HG03442 (cell line): ENCODE measurements around the gene GREM2.

Source experiments
- ATAC-seq: cut with Tn5 transposase; IDR thresholded peaks from one replicate; pipeline ENCODE4 v1.9.1; 2021; ENCODE audit warnings: mild to moderate bottlenecking, moderate library complexity; ENCODE audit not compliant: unreplicated experiment

Gene GREM2

GRCh38 chr1:240611619-240612480, at the start of gene GREM2:
TSS of gene GREM2 (minus strand) at chr1:240612155. CDS start at chr1:240493475, 118,680 bp downstream.
- ATAC-seq = peak; percentile 95

- no peak for ATAC-seq
Measured at GRCh38 chr1:240658312-240658960, 46.5 kb upstream of the GREM2 start.

- no peak for ATAC-seq
Measured at GRCh38 chr1:240656531-240656930, 44.6 kb upstream of the GREM2 start.

GRCh38 chr1:240652961-240653409, 41.0 kb upstream of the GREM2 start:
- ATAC-seq = no peak

GRCh38 chr1:240652549-240652948, 40.6 kb upstream of the GREM2 start:
- no peak for ATAC-seq

GRCh38 chr1:240650877-240651276, 38.9 kb upstream of the GREM2 start:
- no peak for ATAC-seq

- no peak for ATAC-seq
Measured at GRCh38 chr1:240649733-240650721, 38.1 kb upstream of the GREM2 start.

- no peak for ATAC-seq
Measured at GRCh38 chr1:240646571-240647240, 34.8 kb upstream of the GREM2 start.

GRCh38 chr1:240644732-240645131, 32.8 kb upstream of the GREM2 start:
- ATAC-seq = no peak

GRCh38 chr1:240635466-240636256, 23.7 kb upstream of the GREM2 start:
- no peak for ATAC-seq

GRCh38 chr1:240630409-240630808, 18.5 kb upstream of the GREM2 start:
- ATAC-seq = no peak

- no peak for ATAC-seq
Measured at GRCh38 chr1:240621249-240621648, 9.3 kb upstream of the GREM2 start.

GRCh38 chr1:240619906-240620621, 8.1 kb upstream of the GREM2 start:
- ATAC-seq = no peak

- ATAC-seq = no peak
Measured at GRCh38 chr1:240619357-240619756, 7.4 kb upstream of the GREM2 start.

- no peak for ATAC-seq
Measured at GRCh38 chr1:240618946-240619345, 7.0 kb upstream of the GREM2 start.

GRCh38 chr1:240616018-240616417, 4.1 kb upstream of the GREM2 start:
- ATAC-seq = no peak

GRCh38 chr1:240613356-240614142, 1.6 kb upstream of the GREM2 start:
- no peak for ATAC-seq

GRCh38 chr1:240612811-240613210, 856 bp upstream of the GREM2 start:
- no peak for ATAC-seq
